C4-2B (cell line): ENCODE measurements around the gene NRXN3.

Source experiments
- ZFX ChIP-seq: fragments of 450-650 bp; IDR thresholded peaks from 2 replicates; pipeline ENCODE4 v1.6.1; 2017
- TF ChIP-seq, protein P1 (sequence below): fragments of 450-650 bp; conservative IDR thresholded peaks from 2 replicates; pipeline ENCODE4 v1.5.1; 2017; ENCODE audit warnings: mild to moderate bottlenecking

- TF ChIP-seq, protein P1, sequence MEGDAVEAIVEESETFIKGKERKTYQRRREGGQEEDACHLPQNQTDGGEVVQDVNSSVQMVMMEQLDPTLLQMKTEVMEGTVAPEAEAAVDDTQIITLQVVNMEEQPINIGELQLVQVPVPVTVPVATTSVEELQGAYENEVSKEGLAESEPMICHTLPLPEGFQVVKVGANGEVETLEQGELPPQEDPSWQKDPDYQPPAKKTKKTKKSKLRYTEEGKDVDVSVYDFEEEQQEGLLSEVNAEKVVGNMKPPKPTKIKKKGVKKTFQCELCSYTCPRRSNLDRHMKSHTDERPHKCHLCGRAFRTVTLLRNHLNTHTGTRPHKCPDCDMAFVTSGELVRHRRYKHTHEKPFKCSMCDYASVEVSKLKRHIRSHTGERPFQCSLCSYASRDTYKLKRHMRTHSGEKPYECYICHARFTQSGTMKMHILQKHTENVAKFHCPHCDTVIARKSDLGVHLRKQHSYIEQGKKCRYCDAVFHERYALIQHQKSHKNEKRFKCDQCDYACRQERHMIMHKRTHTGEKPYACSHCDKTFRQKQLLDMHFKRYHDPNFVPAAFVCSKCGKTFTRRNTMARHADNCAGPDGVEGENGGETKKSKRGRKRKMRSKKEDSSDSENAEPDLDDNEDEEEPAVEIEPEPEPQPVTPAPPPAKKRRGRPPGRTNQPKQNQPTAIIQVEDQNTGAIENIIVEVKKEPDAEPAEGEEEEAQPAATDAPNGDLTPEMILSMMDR = no peak
- no peak for TF ChIP-seq ZFX
Measured at GRCh38 chr14:79704041-79704807, 1534.1 kb downstream of the NRXN3 start.
